ENCODE results near the gene ALS2CL.

DNA sequence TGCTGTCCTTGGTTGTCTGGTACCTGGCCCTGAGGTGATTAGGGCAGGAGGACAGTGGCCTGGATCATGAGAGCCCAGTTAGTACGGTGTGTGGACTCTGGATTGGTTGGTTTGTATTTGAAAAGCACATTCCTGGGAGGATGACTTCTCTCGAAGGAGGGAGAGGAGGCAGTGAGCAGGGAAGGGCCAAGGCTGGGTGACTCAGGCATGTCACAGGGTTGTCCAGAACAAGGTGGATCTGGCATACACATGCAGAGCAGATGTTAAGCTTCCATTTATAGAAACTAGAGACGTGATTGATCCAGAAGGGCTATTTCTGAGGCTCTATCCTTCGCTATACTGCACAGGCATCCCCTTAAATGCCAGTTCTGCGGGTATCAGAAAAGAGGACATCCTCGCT lies 46.8 kb downstream of the ALS2CL start:
- TF ChIP-seq, protein P1, sequence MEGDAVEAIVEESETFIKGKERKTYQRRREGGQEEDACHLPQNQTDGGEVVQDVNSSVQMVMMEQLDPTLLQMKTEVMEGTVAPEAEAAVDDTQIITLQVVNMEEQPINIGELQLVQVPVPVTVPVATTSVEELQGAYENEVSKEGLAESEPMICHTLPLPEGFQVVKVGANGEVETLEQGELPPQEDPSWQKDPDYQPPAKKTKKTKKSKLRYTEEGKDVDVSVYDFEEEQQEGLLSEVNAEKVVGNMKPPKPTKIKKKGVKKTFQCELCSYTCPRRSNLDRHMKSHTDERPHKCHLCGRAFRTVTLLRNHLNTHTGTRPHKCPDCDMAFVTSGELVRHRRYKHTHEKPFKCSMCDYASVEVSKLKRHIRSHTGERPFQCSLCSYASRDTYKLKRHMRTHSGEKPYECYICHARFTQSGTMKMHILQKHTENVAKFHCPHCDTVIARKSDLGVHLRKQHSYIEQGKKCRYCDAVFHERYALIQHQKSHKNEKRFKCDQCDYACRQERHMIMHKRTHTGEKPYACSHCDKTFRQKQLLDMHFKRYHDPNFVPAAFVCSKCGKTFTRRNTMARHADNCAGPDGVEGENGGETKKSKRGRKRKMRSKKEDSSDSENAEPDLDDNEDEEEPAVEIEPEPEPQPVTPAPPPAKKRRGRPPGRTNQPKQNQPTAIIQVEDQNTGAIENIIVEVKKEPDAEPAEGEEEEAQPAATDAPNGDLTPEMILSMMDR (IDR thresholded peaks at IDR 0.05; ENCODE audit: low read length): no peak
- no peak for TF ChIP-seq EZH2phosphoT487 (IDR thresholded peaks at IDR 0.05; ENCODE audit: low read length)

Measured in MM.1S (cell line).